Measurements from ENCODE around the gene NHSL1.

Gene NHSL1

GRCh38 chr6:138476116-138476515, 23.2 kb downstream of the NHSL1 start:
- no peaks in the 10 kb centered on the region for H3K9me3 ChIP-seq (ENCODE audit: control insufficient read depth, insufficient read depth, low read length)
- H3K9ac ChIP-seq (ENCODE audit: low read depth, low read length), result no peak overlapping the region
- no peaks in the 10 kb centered on the region for H3K4me1 ChIP-seq (ENCODE audit: insufficient read depth, low read length)
- H3K36me3 ChIP-seq (ENCODE audit: insufficient read depth, low read length), result no peaks in the 10 kb centered on the region

GRCh38 chr6:138473144-138473543, 26.1 kb downstream of the NHSL1 start:
- Histone ChIP-seq H3K9me3 (ENCODE audit: control insufficient read depth, insufficient read depth, low read length) (no peaks in the 10 kb centered on the region), H3K9ac (ENCODE audit: low read depth, low read length) (no peak overlapping the region), H3K4me1 (ENCODE audit: insufficient read depth, low read length) (no peaks in the 10 kb centered on the region), H3K36me3 (ENCODE audit: insufficient read depth, low read length) (peaks cover 5% of the 10 kb centered on the region; the same call in 1 of the 2 replicates)

GRCh38 chr6:138468320-138469015, 30.8 kb downstream of the NHSL1 start:
- Histone ChIP-seq H3K9ac (ENCODE audit: low read depth, low read length) (no peak overlapping the region), H3K36me3 (ENCODE audit: insufficient read depth, low read length) (peaks cover 10% of the 10 kb centered on the region; the same call in 1 of the 2 replicates), H3K9me3 (ENCODE audit: control insufficient read depth, insufficient read depth, low read length) (no peaks in the 10 kb centered on the region), H3K4me1 (ENCODE audit: insufficient read depth, low read length) (peaks cover 5% of the 10 kb centered on the region; the same call in 1 of the 2 replicates)

- Histone ChIP-seq H3K9ac (ENCODE audit: low read depth, low read length) (no peak overlapping the region), H3K4me1 (ENCODE audit: insufficient read depth, low read length) (peaks cover 5% of the 10 kb centered on the region; the same call in 1 of the 2 replicates), H3K36me3 (ENCODE audit: insufficient read depth, low read length) (peaks cover 13% of the 10 kb centered on the region; the same call in 1 of the 2 replicates), H3K9me3 (ENCODE audit: control insufficient read depth, insufficient read depth, low read length) (no peaks in the 10 kb centered on the region)
Observed at GRCh38 chr6:138467901-138468300, 31.4 kb downstream of the NHSL1 start.

GRCh38 chr6:138465007-138465645, 34.2 kb downstream of the NHSL1 start:
- Histone ChIP-seq H3K36me3 (ENCODE audit: insufficient read depth, low read length) (peaks cover 17% of the 10 kb centered on the region), H3K9me3 (ENCODE audit: control insufficient read depth, insufficient read depth, low read length) (no peaks in the 10 kb centered on the region), H3K4me1 (ENCODE audit: insufficient read depth, low read length) (peaks cover 5% of the 10 kb centered on the region; the same call in 1 of the 2 replicates), H3K9ac (ENCODE audit: low read depth, low read length) (no peak overlapping the region)

- Histone ChIP-seq H3K36me3 (ENCODE audit: insufficient read depth, low read length) (peaks cover 12% of the 10 kb centered on the region), H3K9me3 (ENCODE audit: control insufficient read depth, insufficient read depth, low read length) (no peaks in the 10 kb centered on the region), H3K9ac (ENCODE audit: low read depth, low read length) (no peak overlapping the region), H3K4me1 (ENCODE audit: insufficient read depth, low read length) (peaks cover 5% of the 10 kb centered on the region; the same call in 1 of the 2 replicates)
Observed at GRCh38 chr6:138464085-138464484, 35.2 kb downstream of the NHSL1 start.

GRCh38 chr6:138461647-138462046, 37.6 kb downstream of the NHSL1 start:
- Histone ChIP-seq H3K36me3 (ENCODE audit: insufficient read depth, low read length) (peaks cover 15% of the 10 kb centered on the region), H3K9me3 (ENCODE audit: control insufficient read depth, insufficient read depth, low read length) (no peaks in the 10 kb centered on the region), H3K4me1 (ENCODE audit: insufficient read depth, low read length) (peaks cover 5% of the 10 kb centered on the region; the same call in 1 of the 2 replicates), H3K9ac (ENCODE audit: low read depth, low read length) (no peak overlapping the region)

GRCh38 chr6:138456401-138456790, 42.9 kb downstream of the NHSL1 start:
- 0 out of 2 replicates have a peak, but pooled peaks cover 3% of the 10 kb centered on the region for H3K36me3 ChIP-seq (ENCODE audit: insufficient read depth, low read length)
- H3K9ac ChIP-seq (ENCODE audit: low read depth, low read length), result no peak overlapping the region

GRCh38 chr6:138455746-138456400, 43.4 kb downstream of the NHSL1 start:
- Histone ChIP-seq H3K9ac (ENCODE audit: low read depth, low read length) (no peak overlapping the region), H3K9me3 (ENCODE audit: control insufficient read depth, insufficient read depth, low read length) (no peaks in the 10 kb centered on the region), H3K4me1 (ENCODE audit: insufficient read depth, low read length) (peaks cover 6% of the 10 kb centered on the region; the same call in 1 of the 2 replicates), H3K36me3 (ENCODE audit: insufficient read depth, low read length) (0 out of 2 replicates have a peak, but pooled peaks cover 3% of the 10 kb centered on the region)

More at GRCh38 chr6:138456401-138456790, 42.9 kb downstream of the NHSL1 start:
- Histone ChIP-seq H3K4me1 (ENCODE audit: insufficient read depth, low read length) (peaks cover 6% of the 10 kb centered on the region; the same call in 1 of the 2 replicates), H3K9me3 (ENCODE audit: control insufficient read depth, insufficient read depth, low read length) (no peaks in the 10 kb centered on the region)

GRCh38 chr6:138454981-138455706, 44.1 kb downstream of the NHSL1 start:
- no peaks in the 10 kb centered on the region for H3K9me3 ChIP-seq (ENCODE audit: control insufficient read depth, insufficient read depth, low read length)
- H3K36me3 ChIP-seq (ENCODE audit: insufficient read depth, low read length), result 0 out of 2 replicates have a peak, but pooled peaks cover 3% of the 10 kb centered on the region
- no peak overlapping the region for H3K9ac ChIP-seq (ENCODE audit: low read depth, low read length)
- H3K4me1 ChIP-seq (ENCODE audit: insufficient read depth, low read length), result peaks cover 6% of the 10 kb centered on the region; the same call in 1 of the 2 replicates

GRCh38 chr6:138451043-138451442, 48.3 kb downstream of the NHSL1 start:
- Histone ChIP-seq H3K4me1 (ENCODE audit: insufficient read depth, low read length) (peaks cover 6% of the 10 kb centered on the region; the same call in 1 of the 2 replicates), H3K36me3 (ENCODE audit: insufficient read depth, low read length) (peaks cover 4% of the 10 kb centered on the region; the same call in 1 of the 2 replicates), H3K9ac (ENCODE audit: low read depth, low read length) (no peak overlapping the region), H3K9me3 (ENCODE audit: control insufficient read depth, insufficient read depth, low read length) (no peaks in the 10 kb centered on the region)

- Histone ChIP-seq H3K36me3 (ENCODE audit: insufficient read depth, low read length) (peaks cover 4% of the 10 kb centered on the region; the same call in 1 of the 2 replicates), H3K9me3 (ENCODE audit: control insufficient read depth, insufficient read depth, low read length) (no peaks in the 10 kb centered on the region), H3K9ac (ENCODE audit: low read depth, low read length) (no peak overlapping the region), H3K4me1 (ENCODE audit: insufficient read depth, low read length) (0 out of 2 replicates have a peak, but pooled peaks cover under 1% of the 10 kb centered on the region)
Observed at GRCh38 chr6:138450445-138450844, 48.8 kb downstream of the NHSL1 start.

GRCh38 chr6:138446821-138447220, 52.5 kb downstream of the NHSL1 start:
- H3K9me3 ChIP-seq (ENCODE audit: control insufficient read depth, insufficient read depth, low read length), result no peaks in the 10 kb centered on the region
- H3K4me1 ChIP-seq (ENCODE audit: insufficient read depth, low read length), result no peaks in the 10 kb centered on the region
- H3K9ac ChIP-seq (ENCODE audit: low read depth, low read length), result no peak overlapping the region
- H3K36me3 ChIP-seq (ENCODE audit: insufficient read depth, low read length), result peaks cover 4% of the 10 kb centered on the region; the same call in 1 of the 2 replicates

- Histone ChIP-seq H3K36me3 (ENCODE audit: insufficient read depth, low read length) (peaks cover 4% of the 10 kb centered on the region; the same call in 1 of the 2 replicates), H3K9me3 (ENCODE audit: control insufficient read depth, insufficient read depth, low read length) (no peaks in the 10 kb centered on the region), H3K4me1 (ENCODE audit: insufficient read depth, low read length) (no peaks in the 10 kb centered on the region), H3K9ac (ENCODE audit: low read depth, low read length) (no peak overlapping the region)
Observed at GRCh38 chr6:138443979-138444378, 55.3 kb downstream of the NHSL1 start.

Measured in ES-I3 (cell line).